Muscle layer of colon (tissue), 2 donors: ENCODE data around the gene IL17RC.
A peak's percentile ranks its signal among the peaks of the same experiment; 100 is the strongest.

ENCODE experiments used
- H3K27ac ChIP-seq: one replicate; pipeline ENCODE4 v1.7.0; 2013; ENCODE audit warnings: low read depth, mild to moderate bottlenecking, low read length, moderate library complexity
- H3K27me3 ChIP-seq, 2 donors: one replicate each; pipeline ENCODE4 v1.7.0; 2013; ENCODE audit warnings: low read length in 2 of 2, mild to moderate bottlenecking in 2 of 2; ENCODE audit not compliant: insufficient read depth in 2 of 2, control insufficient read depth in 1 of 2
- H3K36me3 ChIP-seq: one replicate; pipeline ENCODE4 v1.7.0; 2013; ENCODE audit warnings: mild to moderate bottlenecking, low read length; ENCODE audit not compliant: insufficient read depth
- H3K4me1 ChIP-seq: one replicate; pipeline ENCODE4 v1.7.0; 2013; ENCODE audit warnings: mild to moderate bottlenecking, low read length; ENCODE audit not compliant: insufficient read depth
- H3K4me3 ChIP-seq, 2 donors: one replicate each; pipeline ENCODE4 v1.7.0; 2013; ENCODE audit warnings: low read length in 2 of 2, low read depth in 1 of 2, mild to moderate bottlenecking in 1 of 2, moderate library complexity in 1 of 2
- H3K9ac ChIP-seq: one replicate; pipeline ENCODE4 v1.7.0; 2013; ENCODE audit warnings: low read length
- H3K9me3 ChIP-seq: one replicate; pipeline ENCODE4 v1.7.0; 2013; ENCODE audit warnings: mild to moderate bottlenecking, low read length
- donor health status: abdominal sarcoma.
- donor health status: Adenocarcinoma of cecum.

The IL17RC gene

DNA sequence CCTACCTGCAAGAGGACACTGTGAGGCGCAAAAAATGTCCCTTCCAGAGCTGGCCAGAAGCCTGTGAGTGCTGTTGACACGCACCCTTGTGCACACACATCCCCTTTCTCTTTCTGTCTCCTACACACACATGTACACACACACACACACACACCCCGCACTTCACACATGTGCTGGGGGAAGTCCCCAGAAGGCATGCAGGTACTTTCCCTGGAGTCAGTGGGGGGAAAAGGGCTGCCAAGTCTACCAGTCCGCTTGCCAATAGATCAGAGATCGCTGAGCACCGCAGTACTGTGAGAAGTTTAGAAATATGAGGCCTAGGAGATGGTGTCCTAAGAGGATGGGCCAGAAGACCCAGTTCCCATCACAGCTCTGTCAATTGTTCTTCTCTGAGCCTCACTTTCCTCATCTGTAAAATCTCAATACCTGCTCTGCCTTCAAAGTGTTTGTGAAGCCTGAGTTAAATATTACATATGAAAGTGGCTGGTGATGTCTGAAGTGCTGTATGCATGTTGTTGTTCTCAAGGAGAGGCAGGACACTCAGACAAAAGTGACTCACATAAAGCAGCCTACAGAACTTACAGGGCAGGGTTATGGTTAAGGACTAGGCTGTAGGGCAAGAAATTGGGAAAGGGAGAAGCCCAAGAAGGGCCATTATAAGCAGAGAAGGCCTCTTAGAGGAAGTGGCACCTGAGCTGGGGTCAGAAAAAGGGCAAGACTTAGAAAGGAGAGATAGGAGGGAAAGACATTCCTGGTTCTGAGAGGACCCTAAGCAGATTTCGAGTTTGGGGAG is 7.5 kb upstream of the IL17RC start:
- H3K9ac ChIP-seq, result no peak overlapping the region
- peaks cover 11% of the 10 kb centered on the region for H3K4me1 ChIP-seq
- no peak overlapping the region for H3K4me3 ChIP-seq
- no peaks in the 10 kb centered on the region for H3K27me3 ChIP-seq
- no peaks in the 10 kb centered on the region for H3K9me3 ChIP-seq
- H3K27ac ChIP-seq, result no peak overlapping the region
- no peaks in the 10 kb centered on the region for H3K36me3 ChIP-seq

DNA sequence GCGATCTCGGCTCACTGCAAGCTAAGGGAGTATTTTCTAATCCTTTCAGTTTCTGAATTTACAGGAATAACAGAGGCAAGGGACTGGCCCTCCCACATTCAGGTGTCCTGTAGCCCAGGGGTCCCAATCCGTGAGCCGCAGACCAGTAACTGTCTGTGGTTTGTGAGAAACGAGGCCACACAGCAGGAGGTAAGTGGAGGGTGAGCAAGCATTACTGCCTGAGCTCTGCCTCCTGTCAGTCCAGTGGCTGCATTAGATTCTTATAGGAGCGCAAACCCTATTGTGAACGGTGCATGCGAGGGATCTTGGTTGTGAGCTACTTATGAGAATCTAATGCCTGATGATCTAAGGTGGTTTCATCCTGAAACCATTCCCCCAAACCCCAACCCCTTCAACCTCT is 5.0 kb upstream of the IL17RC start:
- Histone ChIP-seq H3K4me3 (no peak overlapping the region), H3K9me3 (no peaks in the 10 kb centered on the region), H3K9ac (no peak overlapping the region), H3K4me1 (peaks cover 22% of the 10 kb centered on the region), H3K36me3 (no peaks in the 10 kb centered on the region), H3K27ac (no peak overlapping the region), H3K27me3 (no peaks in the 10 kb centered on the region)

DNA sequence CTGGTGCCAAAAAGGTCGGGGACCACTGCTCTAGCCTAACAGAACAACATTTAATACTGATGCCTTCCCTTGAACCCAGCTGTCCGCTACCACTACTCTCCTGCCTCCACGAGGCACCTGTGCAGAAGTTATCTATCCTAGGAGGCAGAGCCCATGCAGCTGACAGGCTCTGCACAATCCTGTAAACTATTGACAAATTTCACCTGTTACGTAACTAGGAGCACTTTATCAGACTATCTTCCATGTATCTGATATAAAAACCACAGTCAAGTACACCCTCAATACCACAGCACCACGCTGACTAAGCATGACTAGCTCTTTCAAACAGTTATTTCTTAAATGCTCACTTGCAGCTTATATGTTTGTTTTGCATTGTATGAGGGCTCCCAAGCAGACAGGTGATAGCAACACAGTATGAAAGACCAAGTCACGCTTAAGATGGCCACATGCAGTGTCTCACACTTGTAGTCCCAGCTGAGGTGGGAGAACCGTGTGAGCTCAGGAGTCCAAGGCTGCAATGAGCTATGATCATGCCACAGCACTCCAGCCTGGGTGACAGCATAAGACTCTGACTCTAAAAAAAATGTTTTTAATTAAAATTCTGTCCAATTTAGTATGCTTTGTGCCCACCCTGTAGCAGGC is 4.5 kb upstream of the IL17RC start:
- Histone ChIP-seq H3K4me1 (peaks cover 26% of the 10 kb centered on the region), H3K27ac (no peak overlapping the region), H3K9ac (no peak overlapping the region), H3K27me3 (no peaks in the 10 kb centered on the region), H3K36me3 (no peaks in the 10 kb centered on the region), H3K9me3 (no peaks in the 10 kb centered on the region), H3K4me3 (no peak overlapping the region)

DNA sequence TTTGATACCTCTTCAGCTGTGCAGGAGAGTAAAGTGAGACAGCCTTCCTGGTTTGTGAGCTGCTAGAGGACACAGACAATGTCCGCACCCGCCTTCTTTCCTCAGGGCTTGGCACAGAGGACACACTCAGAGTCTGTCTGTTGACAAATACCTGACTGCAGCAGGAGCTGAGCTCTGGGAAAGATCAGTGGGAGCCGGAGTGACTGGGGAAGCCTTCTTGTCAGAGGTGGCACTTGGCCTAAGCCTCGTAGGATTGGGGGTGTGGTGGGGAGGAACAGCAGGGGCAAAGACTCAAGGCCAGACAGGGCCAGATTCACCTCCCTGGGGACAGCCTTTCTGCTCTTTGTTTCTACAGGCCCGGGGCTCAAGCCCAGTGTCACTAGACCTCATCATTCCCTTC is 3.3 kb upstream of the IL17RC start:
- Histone ChIP-seq H3K9me3 (no peaks in the 10 kb centered on the region), H3K4me3 (no peak overlapping the region), H3K9ac (peak overlapping the region; percentile 71), H3K27me3 (no peaks in the 10 kb centered on the region), H3K27ac (peak overlapping the region; percentile 17), H3K4me1 (peaks cover 32% of the 10 kb centered on the region), H3K36me3 (no peaks in the 10 kb centered on the region)

DNA sequence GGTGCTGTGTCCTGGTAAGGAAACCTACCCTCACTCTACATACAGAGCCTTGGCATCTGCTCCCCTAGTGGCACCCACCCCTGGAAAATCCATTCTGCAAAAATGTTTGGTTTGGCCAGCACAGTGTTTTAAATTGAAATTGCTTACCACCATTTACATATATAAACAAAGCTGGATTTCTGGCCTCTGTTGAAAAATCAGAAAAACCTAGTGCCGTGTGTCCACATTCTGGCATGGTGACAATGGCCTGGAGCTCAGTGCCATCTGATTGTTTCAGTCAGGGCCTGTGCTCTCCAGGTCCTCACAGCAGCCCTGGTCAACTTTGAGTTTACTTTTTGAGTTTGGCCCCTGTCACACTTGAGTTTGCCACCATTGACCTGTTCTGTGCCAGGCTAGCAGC is 2.9 kb upstream of the IL17RC start:
- Histone ChIP-seq H3K27me3 (no peaks in the 10 kb centered on the region), H3K9ac (peak overlapping the region; percentile 71), H3K27ac (peak overlapping the region; percentile 75), H3K9me3 (no peaks in the 10 kb centered on the region), H3K4me1 (peaks cover 32% of the 10 kb centered on the region), H3K4me3 (no peak overlapping the region), H3K36me3 (no peaks in the 10 kb centered on the region)

DNA sequence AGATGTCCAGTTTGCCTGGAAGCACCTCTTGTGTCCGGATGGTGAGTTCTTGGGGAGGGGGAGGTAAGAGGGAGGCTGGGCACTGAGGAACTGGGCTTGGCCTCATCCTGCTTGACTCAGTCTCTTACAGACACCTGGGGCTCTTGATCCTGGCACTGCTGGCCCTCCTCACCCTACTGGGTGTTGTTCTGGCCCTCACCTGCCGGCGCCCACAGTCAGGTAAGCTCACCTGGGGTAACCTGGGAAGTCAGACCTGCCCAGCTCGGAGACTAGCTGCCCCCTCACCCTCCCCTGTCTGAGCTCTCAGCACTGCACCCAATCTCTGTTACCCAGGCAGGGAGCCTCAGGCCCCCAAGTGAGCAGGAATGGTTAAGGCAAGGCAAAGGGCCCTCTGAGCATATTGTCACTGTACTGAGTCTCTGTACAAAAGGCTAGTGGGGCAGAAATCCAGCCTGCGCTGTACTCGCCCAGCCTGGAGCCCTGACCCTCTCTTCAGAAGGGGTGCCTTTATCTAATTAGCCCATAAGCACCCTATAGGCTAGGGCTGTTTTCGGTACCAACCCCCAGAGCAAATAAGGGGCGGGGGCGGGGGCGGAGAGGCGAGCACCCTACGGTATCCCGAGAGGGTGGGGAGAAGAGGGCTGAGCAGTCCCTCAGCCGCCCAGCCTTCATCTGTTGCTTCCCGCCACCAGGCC is 2.2 kb upstream of the IL17RC start:
- Histone ChIP-seq H3K9me3 (no peaks in the 10 kb centered on the region), H3K4me1 (peaks cover 32% of the 10 kb centered on the region), H3K27ac (peak overlapping the region; percentile 75), H3K27me3 (no peaks in the 10 kb centered on the region), H3K9ac (peak overlapping the region; percentile 71), H3K4me3 (peak overlapping the region; percentile 48 to 73), H3K36me3 (no peaks in the 10 kb centered on the region)

DNA sequence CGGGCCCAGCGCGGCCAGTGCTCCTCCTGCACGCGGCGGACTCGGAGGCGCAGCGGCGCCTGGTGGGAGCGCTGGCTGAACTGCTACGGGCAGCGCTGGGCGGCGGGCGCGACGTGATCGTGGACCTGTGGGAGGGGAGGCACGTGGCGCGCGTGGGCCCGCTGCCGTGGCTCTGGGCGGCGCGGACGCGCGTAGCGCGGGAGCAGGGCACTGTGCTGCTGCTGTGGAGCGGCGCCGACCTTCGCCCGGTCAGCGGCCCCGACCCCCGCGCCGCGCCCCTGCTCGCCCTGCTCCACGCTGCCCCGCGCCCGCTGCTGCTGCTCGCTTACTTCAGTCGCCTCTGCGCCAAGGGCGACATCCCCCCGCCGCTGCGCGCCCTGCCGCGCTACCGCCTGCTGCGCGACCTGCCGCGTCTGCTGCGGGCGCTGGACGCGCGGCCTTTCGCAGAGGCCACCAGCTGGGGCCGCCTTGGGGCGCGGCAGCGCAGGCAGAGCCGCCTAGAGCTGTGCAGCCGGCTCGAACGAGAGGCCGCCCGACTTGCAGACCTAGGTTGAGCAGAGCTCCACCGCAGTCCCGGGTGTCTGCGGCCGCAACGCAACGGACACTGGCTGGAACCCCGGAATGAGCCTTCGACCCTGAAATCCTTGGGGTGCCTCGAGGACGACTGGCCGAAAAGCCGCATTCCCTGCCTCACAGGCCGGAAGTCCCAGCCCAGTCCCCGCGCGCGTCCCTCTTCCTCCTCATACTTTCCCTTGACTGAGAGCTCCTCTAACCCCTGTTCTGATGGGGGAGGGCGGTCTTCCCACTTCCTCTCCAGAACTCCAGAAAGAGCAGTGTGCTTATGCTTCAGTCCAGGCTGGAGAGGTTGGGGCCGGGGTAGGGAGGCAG is 1.4 kb upstream of the IL17RC start:
- peak overlapping the region; percentile 71 for H3K9ac ChIP-seq
- no peaks in the 10 kb centered on the region for H3K9me3 ChIP-seq
- H3K27me3 ChIP-seq, result no peaks in the 10 kb centered on the region
- no peaks in the 10 kb centered on the region for H3K36me3 ChIP-seq
- peak overlapping the region; percentile 75 for H3K27ac ChIP-seq
- H3K4me1 ChIP-seq, result peaks cover 32% of the 10 kb centered on the region
- peak overlapping the region; percentile 48 to 73 for H3K4me3 ChIP-seq

DNA sequence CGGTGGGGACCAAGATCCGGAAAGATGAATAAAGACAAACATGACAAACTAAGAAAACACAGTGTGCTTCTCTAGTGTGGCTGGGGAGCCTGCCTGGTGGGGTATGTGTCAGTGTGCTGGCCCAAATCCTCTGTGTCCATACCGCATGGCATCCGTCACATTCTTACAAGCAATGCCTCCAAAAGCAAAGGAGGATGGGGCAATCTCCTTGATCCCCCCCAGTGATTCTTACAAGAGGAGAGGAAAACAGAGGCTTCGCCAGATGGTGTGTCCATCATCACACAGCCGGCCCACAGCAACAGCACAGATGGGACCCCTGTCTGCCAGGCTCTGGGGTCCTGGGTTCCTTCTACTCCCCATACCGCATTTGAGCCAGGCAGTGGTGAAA is 558 bp upstream of the IL17RC start:
- no peaks in the 10 kb centered on the region for H3K36me3 ChIP-seq
- no peaks in the 10 kb centered on the region for H3K9me3 ChIP-seq
- peak overlapping the region; percentile 94 for H3K27ac ChIP-seq
- peak overlapping the region; percentile 89 for H3K9ac ChIP-seq
- peak overlapping the region; percentile 41 to 92 for H3K4me3 ChIP-seq
- no peaks in the 10 kb centered on the region for H3K27me3 ChIP-seq
- H3K4me1 ChIP-seq, result peaks cover 32% of the 10 kb centered on the region

DNA sequence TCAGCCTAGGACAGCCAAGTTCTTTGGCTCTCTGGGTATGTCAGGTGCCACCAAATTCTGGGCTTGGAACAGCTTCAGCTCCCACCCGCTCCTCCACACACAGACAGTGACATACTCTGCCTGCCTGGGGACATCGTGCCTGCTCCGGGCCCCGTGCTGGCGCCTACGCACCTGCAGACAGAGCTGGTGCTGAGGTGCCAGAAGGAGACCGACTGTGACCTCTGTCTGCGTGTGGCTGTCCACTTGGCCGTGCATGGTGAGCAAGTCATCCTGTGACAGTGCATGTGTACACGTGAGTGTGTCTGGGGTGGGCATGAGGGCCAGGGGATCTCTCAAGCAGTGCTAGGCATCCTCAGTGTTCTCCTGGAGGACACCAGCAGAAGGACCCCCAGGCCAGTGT is 922 bp downstream of the IL17RC start:
- peaks cover 32% of the 10 kb centered on the region for H3K4me1 ChIP-seq
- peak overlapping the region in 1 of 2 donors; percentile 92 for H3K4me3 ChIP-seq
- H3K27ac ChIP-seq, result peak overlapping the region; percentile 94
- H3K9me3 ChIP-seq, result no peaks in the 10 kb centered on the region
- H3K27me3 ChIP-seq, result no peaks in the 10 kb centered on the region
- no peaks in the 10 kb centered on the region for H3K36me3 ChIP-seq
- peak overlapping the region; percentile 89 for H3K9ac ChIP-seq

DNA sequence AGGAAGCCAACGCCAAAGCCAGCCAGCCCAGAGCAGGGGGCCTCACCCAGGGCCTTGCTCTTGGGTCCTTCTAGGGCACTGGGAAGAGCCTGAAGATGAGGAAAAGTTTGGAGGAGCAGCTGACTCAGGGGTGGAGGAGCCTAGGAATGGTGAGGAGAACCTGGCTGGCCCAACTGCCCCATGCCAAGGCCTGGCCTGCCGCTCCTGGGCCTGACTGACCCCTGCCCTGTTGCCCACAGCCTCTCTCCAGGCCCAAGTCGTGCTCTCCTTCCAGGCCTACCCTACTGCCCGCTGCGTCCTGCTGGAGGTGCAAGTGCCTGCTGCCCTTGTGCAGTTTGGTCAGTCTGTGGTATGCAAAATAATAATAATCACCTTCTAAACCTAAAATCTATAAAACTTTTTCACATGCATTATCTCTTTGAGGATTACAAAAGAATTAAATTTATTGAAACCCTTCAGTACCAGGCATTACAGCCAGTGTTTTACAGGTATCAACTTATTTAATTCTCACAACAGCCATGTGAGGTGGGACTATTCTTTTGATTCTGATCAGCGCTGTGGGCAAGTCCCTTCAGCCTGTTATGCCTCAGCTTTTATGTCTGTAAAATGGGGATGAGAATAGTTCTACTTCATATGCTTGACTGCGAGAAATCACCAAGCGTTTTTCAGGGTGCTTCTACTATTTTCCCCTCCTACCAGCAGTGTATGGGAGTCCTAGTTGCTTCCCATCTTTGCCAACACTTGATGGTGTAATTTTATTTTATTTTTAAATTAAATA is 1.6 kb downstream of the IL17RC start:
- Histone ChIP-seq H3K9me3 (no peaks in the 10 kb centered on the region), H3K27ac (peak overlapping the region; percentile 94), H3K4me1 (peaks cover 31% of the 10 kb centered on the region), H3K9ac (peak overlapping the region; percentile 89), H3K36me3 (peaks cover 2% of the 10 kb centered on the region), H3K4me3 (peak overlapping the region in 1 of 2 donors; percentile 92), H3K27me3 (no peaks in the 10 kb centered on the region)
